WI38 (cell line): ENCODE data around the gene CAPN13.

Experiments used
- H3K4me3 ChIP-seq: 2 replicates; pipeline ENCODE4 v1.5.1; 2011; ENCODE audit warnings: low read depth, mild to moderate bottlenecking, control low read depth, low read length
- TF ChIP-seq, protein P1 (sequence below): IDR thresholded peaks from 2 replicates; pipeline ENCODE4 v1.5.1; 2012; ENCODE audit warnings: low read depth, mild to moderate bottlenecking, control low read depth, low read length

The CAPN13 gene

DNA sequence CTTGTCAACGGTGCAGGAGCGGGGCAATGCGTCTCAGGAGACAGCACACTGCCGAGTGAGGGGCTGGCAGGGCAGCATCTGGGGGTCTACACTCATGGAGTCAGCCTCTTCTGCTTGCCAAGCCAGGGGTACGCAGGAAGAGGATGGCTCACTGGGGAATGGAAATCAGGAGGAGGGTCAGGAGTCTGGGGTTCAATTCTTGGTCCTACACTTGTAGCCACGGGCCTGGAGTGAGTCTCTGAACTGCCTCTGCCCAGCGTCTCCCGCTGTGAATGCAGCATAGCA lies 70.0 kb downstream of the CAPN13 start:
- H3K4me3 ChIP-seq: no peak overlapping the region
- TF ChIP-seq, protein P1, sequence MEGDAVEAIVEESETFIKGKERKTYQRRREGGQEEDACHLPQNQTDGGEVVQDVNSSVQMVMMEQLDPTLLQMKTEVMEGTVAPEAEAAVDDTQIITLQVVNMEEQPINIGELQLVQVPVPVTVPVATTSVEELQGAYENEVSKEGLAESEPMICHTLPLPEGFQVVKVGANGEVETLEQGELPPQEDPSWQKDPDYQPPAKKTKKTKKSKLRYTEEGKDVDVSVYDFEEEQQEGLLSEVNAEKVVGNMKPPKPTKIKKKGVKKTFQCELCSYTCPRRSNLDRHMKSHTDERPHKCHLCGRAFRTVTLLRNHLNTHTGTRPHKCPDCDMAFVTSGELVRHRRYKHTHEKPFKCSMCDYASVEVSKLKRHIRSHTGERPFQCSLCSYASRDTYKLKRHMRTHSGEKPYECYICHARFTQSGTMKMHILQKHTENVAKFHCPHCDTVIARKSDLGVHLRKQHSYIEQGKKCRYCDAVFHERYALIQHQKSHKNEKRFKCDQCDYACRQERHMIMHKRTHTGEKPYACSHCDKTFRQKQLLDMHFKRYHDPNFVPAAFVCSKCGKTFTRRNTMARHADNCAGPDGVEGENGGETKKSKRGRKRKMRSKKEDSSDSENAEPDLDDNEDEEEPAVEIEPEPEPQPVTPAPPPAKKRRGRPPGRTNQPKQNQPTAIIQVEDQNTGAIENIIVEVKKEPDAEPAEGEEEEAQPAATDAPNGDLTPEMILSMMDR: no peak

DNA sequence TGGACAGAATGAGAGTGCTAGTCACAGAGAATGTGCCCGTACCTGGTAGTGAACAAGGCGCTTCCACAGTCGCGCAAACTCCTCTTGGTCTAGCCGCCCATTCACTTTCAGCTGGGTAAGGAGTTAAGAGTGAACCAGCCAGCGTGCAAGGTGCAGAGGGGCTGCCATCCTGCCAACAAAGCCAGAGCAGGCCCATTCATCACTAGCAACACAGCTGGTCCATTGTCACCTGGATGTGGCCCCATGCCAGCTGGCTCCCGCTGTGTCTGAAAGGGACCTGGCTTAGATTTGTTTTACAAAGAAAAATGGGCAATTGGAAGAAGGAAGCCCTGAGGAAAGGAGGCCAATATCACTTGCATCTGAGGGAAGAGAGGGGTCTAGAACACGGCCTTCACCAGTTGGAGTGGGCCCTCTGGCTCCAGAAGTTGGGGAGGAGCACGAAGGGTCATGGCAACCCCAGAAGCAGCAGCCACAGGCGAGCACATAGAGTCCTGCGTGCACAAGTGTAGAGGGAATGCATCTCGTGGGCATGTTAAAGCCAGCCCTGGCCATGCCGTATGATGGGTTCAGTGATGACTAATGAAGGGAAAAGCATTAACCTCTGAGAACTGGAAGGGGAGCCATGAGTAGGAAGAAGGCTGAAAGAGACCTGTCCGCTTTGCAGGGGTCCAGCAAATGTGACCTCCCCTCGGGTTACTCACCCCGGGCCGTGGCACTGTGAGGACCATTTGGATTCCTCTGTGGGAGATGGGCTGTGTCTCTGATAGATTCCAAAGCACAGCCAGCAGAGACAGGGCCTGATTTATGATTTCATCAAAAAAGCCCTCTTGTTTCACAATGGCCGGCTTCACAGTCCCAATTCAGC lies 70.6 kb downstream of the CAPN13 start:
- no peak overlapping the region for H3K4me3 ChIP-seq
- TF ChIP-seq, protein P1: no peak

GRCh38 chr2:30733876-30734520 lies 73.2 kb downstream of the CAPN13 start:
- no peak overlapping the region for H3K4me3 ChIP-seq
- TF ChIP-seq, protein P1: no peak

DNA sequence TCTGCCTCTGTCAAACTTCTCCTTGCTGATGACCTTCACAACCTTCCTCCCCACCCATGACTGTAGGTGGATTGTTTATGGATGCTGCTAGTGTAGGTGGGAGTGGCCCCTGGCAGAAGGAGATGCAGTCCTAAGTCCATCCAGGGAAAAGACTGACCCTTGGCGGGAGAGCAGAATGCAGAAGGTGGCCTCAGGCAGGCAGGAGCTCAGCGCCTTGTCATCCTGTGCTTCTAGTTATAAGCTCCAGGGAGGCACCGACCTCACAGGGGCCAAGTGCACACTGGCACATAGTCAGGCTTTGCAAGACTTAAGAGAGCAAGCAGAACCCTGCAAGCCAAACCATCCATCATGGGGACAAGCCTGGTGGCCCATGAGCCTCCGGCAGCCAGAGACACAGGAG lies 74.4 kb downstream of the CAPN13 start:
- TF ChIP-seq, protein P1: no peak

GRCh38 chr2:30732376-30732775 lies 74.9 kb downstream of the CAPN13 start:
- H3K4me3 ChIP-seq: no peak overlapping the region
- TF ChIP-seq, protein P1: no peak

More for the DNA sequence above, 74.4 kb downstream of the CAPN13 start:
- no peak overlapping the region for H3K4me3 ChIP-seq

DNA sequence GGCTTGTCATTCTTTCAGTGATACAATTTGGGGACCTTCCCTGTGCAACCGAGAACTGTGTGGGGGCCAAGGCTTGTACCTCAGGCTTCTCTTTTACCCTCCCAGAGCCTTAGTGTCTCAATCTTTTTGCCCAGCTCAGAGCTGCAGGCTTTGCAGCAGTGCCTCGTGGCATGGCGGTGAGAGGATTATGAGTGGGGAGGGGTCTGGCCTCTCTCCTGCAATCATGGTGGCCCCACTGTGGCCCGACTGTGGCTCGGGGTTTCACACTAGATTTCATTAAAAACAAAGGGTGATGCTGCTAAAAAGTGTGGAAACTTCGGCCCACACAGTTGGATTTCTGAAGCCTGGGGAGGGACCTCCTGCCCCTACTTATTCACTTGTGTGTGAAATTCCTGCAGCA lies 75.5 kb downstream of the CAPN13 start:
- TF ChIP-seq, protein P1: no peak
- H3K4me3 ChIP-seq: no peak overlapping the region
